Body of pancreas (tissue), 4 donors: Measurements from ENCODE around the gene GCSH. TPM values are rescaled to one million over a fixed set of nuclear protein-coding genes. Genes with fewer than 3 reads are reported as not detected.

ENCODE experiments used
- ATAC-seq: fragments of 150-250 bp; one replicate; pipeline ENCODE4 v1.9.1; 2016
- DNase-seq, 4 donors: peaks; one replicate each; pipeline ENCODE4 v3.0.0-alpha.2; 2019
- H3K27ac ChIP-seq, 4 donors: fragments of 200-600 bp; sonication (generic); 1 replicate in 3 of 4; 2 replicates in 1 of 4; pipeline versions ENCODE4 v1.5.1 to v1.6.1; 2016 to 2019; ENCODE audit warnings: mild to moderate bottlenecking in 1 of 4, mixed read lengths in 1 of 4, moderate library complexity in 1 of 4
- H3K27me3 ChIP-seq, 2 donors: fragments of 200-600 bp; sonication (generic); one replicate each; pipeline ENCODE4 v1.6.0; 2016; ENCODE audit warnings: mild to moderate bottlenecking in 1 of 2
- H3K36me3 ChIP-seq, 2 donors: fragments of 200-600 bp; sonication (generic); replicated peaks in 1 of 2; 2 replicates each; pipeline ENCODE4 v1.5.1; 2016; ENCODE audit warnings: low read depth in 2 of 2; ENCODE audit not compliant: insufficient read depth in 1 of 2
- H3K4me1 ChIP-seq: fragments of 200-600 bp; sonication (generic); one replicate; pipeline ENCODE4 v1.6.0; 2016
- H3K4me3 ChIP-seq, 2 donors: fragments of 200-600 bp; sonication (generic); 1 replicate in 1 of 2; 2 replicates in 1 of 2; pipeline ENCODE4 v1.5.1; 2016 to 2019
- H3K9me3 ChIP-seq, 3 donors: fragments of 200-600 bp; sonication (generic); 1 replicate in 2 of 3; 2 replicates in 1 of 3; pipeline ENCODE4 v1.5.1; 2016
- CTCF ChIP-seq, 7 experiments: fragments of 450-650 bp in 4 of 7; fragments of 200-600 bp in 3 of 7; sonication (generic) in 3 of 7; IDR thresholded peaks; one replicate each; pipeline ENCODE4 v1.5.1; 2016 to 2019; ENCODE audit warnings: antibody characterized with exemption in 7 of 7
- POLR2A ChIP-seq, 3 donors: fragments of 450-650 bp; IDR thresholded peaks; one replicate each; pipeline ENCODE4 v1.6.1; 2016; ENCODE audit warnings: antibody characterized with exemption in 3 of 3, mild to moderate bottlenecking in 2 of 3
- WGBS, 2 donors: methylation state at CpG; one replicate each; pipeline ENCODE4 v1.1.5; 2017; 5-methylcytosine and 5-hydroxymethylcytosine counted together
- intact Hi-C: fragments of 100-400 bp; cut with DNase I; formaldehyde crosslinking; loops from one replicate; pipeline ENCODE4 v1.15.1; 2023
- total RNA-seq, 2 donors: library from RNA; depleted of rRNA; stranded (reverse); fragments of >200 nt; gene quantifications; one replicate each; pipeline ENCODE4 v1.1.0, GENCODE V29; 2016

Gene GCSH
- 10 to 100 TPM in 1 of 2 donors, 1 to 10 TPM in 1; 7.3 to 17.8 TPM for total RNA-seq

GRCh38 chr16:81095953-81096714 is at the start of gene GCSH:
TSS of gene GCSH (minus strand) at chr16:81096395. CDS start at chr16:81096278, 117 bp downstream.
- TF ChIP-seq CTCF (IDR thresholded peaks at IDR 0.05) (no peak), POLR2A (IDR thresholded peaks at IDR 0.05) (peak in 2 of 3 donors; percentile 22 to 30)
- DNase-seq (peak; percentile 99), ATAC-seq (peak; percentile 99)
- H3K36me3 ChIP-seq = no peaks in the 10 kb centered on the region
- peaks cover 14% of the 10 kb centered on the region for H3K4me1 ChIP-seq
- H3K27ac ChIP-seq = peak within 1 kb of the TSS; percentile 57 to 88 (median 74)
- peak within 1 kb of the TSS; percentile 42 to 82 for H3K4me3 ChIP-seq
- no peaks in the 10 kb centered on the region for H3K27me3 ChIP-seq
- 0 to 3% methylated on average over 6 to 76 of the region's 83 CpGs for WGBS, 2 donors
- intact Hi-C loops = no loop called here
- no peaks in the 10 kb centered on the region for H3K9me3 ChIP-seq

DNA sequence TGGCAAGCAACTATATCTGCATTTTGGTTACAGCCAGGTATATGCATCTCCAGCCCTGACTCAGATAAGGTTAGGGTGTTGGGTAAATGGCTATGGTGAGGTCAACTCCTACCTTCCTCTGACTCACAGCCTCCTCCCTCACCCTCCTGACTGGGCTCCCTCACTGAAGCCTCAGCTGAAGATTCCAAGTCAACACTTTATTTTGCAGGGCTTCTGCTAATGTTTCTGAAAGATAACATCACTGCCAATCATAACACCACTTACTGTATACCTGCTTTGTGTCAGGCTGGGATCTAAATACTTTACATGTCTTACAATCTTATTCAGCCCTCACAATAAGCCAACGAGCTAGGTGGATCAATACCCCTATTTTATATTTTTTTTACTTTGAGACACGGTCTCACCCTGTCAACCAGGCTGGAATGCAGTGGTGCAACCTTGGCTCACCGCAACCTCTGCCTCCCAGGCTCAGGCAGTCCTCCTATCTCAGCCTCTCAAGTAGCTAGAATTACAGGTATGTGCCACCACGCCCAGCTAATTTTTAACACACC is 47.8 kb upstream of the GCSH start:
- TF ChIP-seq CTCF (IDR thresholded peaks at IDR 0.05) (no peak), POLR2A (IDR thresholded peaks at IDR 0.05) (no peak)
- H3K36me3 ChIP-seq = no peaks in the 10 kb centered on the region
- H3K4me3 ChIP-seq = no peak overlapping the region
- no peaks in the 10 kb centered on the region for H3K4me1 ChIP-seq
- H3K9me3 ChIP-seq = no peaks in the 10 kb centered on the region
- H3K27ac ChIP-seq = no peak overlapping the region
- 38 to 48% methylated on average over 4 of the region's 4 CpGs for WGBS, 2 donors
- DNase-seq (no peak), ATAC-seq (no peak)
- H3K27me3 ChIP-seq = no peaks in the 10 kb centered on the region
- intact Hi-C loops = no loop called here

- no peak for DNase-seq
- intact Hi-C loops = no loop called here
- H3K4me1 ChIP-seq = no peaks in the 10 kb centered on the region
- no peak overlapping the region for H3K4me3 ChIP-seq
- H3K27ac ChIP-seq = no peak overlapping the region
- WGBS, 2 donors = 76 to 77% methylated on average over 12 of the region's 12 CpGs
- H3K9me3 ChIP-seq = no peaks in the 10 kb centered on the region
- TF ChIP-seq CTCF (IDR thresholded peaks at IDR 0.05) (no peak), POLR2A (IDR thresholded peaks at IDR 0.05) (no peak)
- no peaks in the 10 kb centered on the region for H3K27me3 ChIP-seq
- ATAC-seq = no peak
- no peaks in the 10 kb centered on the region for H3K36me3 ChIP-seq
Measured at GRCh38 chr16:81142864-81143263, 46.7 kb upstream of the GCSH start.

- 71 to 78% methylated on average over 3 to 21 of the region's 21 CpGs for WGBS, 2 donors
Measured at GRCh38 chr16:81140930-81141780, 45.0 kb upstream of the GCSH start.

More at GRCh38 chr16:81140930-81141780, 45.0 kb upstream of the GCSH start:
- no peaks in the 10 kb centered on the region for H3K4me1 ChIP-seq
- H3K36me3 ChIP-seq = no peaks in the 10 kb centered on the region
- ATAC-seq (no peak), DNase-seq (no peak)
- H3K4me3 ChIP-seq = no peak overlapping the region
- intact Hi-C loops = no loop called here
- TF ChIP-seq POLR2A (IDR thresholded peaks at IDR 0.05) = no peak
- peak in 1 of 7 experiments; percentile 3 for TF ChIP-seq CTCF (IDR thresholded peaks at IDR 0.05)
- no peak overlapping the region for H3K27ac ChIP-seq
- no peaks in the 10 kb centered on the region for H3K27me3 ChIP-seq
- H3K9me3 ChIP-seq = no peaks in the 10 kb centered on the region
